HG03066 (cell line): ENCODE data around the gene SPECC1L.

Experiments used
- ATAC-seq: cut with Tn5 transposase; IDR thresholded peaks from one replicate; pipeline ENCODE4 v1.9.1; 2021; ENCODE audit warnings: low read depth; ENCODE audit not compliant: unreplicated experiment

The SPECC1L gene

DNA sequence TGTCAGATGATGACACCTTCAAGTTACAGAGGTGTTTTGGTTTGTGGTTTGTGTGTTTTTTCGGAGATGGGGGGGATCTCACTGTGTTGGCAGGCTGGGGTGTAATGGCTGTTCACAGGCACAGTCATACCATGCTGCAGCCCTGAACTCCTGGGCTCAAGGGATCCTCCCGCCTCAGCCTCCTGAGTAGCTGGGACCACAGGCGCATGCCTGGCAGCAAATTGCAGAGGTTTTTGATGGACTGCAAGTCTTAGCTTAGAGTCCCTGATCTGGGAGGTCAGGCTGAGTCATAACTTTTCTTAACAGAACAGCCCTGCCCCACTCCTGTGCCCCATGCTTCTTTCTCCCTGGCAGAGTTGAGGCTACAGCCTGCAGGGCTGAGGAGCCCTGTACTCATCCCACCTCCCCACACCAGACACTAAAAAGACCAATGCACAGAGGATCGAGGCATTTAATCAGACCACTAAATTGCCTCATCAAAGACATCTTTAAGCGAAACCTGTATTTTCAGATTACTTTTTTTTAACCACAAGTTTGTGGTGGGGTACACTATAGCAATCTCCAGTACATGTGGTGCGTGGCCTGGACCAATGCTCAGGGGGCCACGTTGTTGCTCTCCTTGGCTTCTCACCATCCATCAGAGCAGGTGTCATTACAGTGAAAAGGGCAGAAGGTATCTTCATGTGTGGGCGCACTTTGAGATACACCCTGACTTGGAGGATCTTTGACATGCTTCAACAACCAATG, 139.7 kb downstream of the SPECC1L start:
- ATAC-seq: no peak

GRCh38 chr22:24411256-24412004, 140.8 kb downstream of the SPECC1L start:
- ATAC-seq: no peak

GRCh38 chr22:24412274-24412673, 141.6 kb downstream of the SPECC1L start:
- ATAC-seq: no peak

- no peak for ATAC-seq
These were observed 142.6 kb downstream of the SPECC1L start for GRCh38 chr22:24413271-24413670.

- ATAC-seq: no peak
These were observed 143.2 kb downstream of the SPECC1L start for GRCh38 chr22:24413736-24414385.

- ATAC-seq: no peak
These were observed 143.9 kb downstream of the SPECC1L start for GRCh38 chr22:24414523-24414922.

DNA sequence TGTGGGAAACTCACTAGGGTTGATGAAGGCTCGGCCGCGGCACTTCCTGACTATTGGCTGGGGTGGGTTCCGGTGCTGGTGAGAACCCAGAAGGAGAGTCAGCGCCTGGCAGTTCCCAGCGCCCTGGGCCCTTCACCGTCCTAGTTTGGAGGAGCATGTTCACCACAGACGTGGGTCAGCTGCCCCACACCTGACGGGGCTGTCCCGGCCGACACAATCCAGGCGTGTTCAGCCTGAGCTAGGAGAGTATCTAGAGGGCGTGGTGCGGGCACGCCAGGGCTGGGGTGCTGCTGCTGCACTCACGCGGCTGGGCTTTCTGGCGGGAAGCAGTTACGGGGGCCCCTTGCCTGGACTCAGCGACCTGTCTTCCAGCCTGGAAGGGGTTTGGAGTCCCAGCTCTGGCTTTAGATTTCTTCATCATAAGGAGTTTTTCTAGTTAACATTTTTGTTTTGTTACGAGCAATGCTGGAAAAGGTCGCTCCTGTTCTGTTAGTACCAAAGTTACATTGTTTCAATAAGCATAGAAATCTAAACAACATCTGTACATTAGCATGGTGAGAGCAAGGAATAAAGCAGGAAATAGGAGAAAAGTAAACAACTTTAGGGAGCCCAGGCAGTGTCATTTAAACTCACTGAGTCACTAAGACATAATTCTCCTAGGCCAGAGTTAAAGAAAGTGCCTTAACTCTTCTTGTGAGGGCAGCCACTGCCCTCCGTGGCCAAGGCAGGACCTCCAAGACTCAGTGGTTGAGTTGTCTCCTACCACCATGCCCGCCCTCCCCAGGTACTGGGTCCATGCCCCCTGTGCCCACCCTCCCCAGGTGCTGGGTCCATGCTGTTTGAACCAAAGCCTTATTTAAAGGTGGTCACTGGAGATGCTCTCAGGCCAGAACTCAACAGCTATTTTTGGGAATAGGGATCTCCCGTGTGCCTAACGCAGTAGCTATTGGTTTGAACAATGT, 144.6 kb downstream of the SPECC1L start:
- ATAC-seq: no peak

DNA sequence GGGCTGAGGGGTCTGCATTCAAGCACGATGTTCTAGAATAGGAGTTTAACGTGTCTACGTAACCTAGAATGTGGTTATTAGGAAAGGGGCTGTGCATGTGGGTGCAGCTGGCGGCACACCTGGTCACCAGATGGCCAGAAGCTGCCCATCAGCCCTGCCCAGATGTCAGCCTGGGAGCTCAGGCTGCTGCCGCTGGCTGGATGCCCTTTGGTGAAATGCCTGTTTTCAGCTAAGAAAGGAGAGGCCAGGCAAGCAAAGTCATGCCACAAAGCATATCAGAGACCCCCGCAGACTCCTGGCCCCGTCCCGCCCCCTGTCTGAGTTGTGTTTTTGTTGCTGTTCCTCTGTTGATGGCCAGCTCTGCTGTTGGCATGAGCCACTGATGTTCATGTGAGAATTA, 145.5 kb downstream of the SPECC1L start:
- ATAC-seq: no peak

DNA sequence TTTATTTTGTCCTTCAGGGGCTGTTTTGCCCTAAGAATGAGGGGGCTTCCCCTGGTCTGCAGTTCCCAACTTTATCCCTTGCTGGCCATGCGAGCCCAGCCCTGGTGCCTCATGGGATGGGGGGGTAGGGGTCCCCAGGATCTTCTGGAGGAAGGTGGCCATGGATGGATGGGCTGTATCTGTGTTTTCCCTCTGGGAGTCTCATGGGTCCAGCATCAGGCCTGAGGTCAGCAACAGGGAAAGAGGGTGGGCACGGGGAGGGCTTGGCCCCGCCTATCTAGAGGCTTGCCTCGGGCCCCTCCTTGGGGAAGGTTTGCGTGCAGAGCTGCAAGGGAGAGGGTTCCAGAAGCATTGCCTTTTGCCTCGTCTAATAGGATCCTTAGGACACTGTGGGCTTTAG, 146.0 kb downstream of the SPECC1L start:
- ATAC-seq: no peak

DNA sequence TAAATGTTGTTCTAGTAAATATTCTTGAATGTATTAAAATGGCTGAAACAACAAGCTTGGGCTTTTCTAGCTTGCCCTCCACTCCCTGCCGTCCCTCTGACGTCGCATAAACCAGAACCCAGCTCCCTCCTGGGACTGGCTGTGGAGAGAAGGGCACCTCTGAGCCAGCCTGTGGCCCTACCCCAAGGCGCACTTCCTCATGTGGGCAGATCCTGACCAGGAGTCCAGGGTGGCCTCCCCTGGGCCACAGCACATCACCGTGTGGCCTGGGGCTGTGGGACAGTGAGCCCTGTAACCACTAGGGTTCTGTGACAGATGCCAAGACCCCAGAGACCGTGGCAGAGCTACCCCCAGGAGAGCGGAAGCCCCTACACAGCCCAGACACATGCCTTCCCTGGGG, 146.6 kb downstream of the SPECC1L start:
- no peak for ATAC-seq

DNA sequence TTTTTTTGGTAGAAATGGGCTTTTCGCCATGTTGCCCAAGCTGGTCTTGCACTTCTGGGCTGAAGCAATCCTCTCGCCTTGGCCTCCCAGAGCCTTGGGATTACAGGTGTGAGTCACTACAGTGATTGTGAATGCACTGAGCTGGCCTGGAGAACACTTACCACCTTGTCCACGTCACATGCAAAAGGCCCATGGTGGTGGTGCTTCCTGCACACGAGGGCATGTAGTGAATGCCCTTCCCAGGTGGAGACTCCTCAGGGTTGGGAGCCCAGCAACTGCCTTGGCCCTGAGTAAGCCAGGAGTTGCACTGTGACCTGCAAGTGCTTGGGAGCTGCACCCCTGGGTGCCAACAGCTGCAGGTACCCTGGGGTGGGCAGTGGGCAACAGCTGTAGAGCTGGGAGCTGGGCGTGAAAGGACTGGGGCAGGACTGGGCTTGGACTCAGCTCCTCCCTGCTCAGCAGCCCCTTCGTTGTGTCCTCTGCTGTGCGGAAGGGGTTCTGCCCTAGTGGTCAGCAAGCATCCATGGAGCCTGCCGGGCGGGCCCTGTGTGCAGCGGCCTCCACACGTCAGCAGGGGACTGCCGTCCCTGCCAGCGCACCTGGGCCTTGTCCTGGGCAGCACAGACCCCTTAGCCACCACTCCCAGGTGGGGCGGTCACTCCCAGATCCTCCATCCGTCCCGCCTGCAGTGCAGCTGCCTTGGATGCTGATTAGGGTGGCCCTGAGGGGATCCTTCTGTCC, 147.4 kb downstream of the SPECC1L start:
- no peak for ATAC-seq

DNA sequence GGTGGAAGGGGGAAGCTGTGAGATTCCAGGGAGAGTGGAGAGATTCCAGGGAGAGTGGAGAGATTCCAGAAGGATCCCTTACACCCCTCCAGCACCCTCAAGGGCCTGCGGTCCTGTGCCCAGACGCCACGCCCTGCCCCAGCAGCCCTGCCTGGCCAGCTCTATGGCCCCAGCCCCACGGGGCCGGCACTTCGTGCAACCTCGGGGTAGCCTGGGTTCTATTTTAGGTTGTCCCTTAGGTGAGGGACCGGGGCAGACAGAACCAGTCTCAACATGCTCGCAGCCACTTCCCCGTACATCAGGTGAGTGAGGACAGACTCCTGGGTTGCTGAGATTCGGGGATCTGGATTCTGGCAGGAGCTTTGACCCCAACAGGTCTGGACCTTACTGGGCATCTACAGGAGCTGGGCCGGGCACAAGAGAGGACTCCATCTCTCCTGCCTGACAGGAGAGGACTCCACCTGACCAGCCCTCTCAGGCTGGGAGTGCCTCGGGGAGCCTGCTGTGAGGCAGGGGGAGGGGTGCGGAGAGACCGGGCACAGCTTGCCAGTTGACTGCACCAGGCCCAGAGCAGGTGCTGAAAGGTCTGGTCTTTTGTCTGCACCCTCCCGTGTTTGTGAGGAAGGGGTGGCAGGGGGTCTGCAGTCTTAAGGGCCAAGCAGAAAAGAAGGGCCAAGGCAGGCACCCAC, 148.3 kb downstream of the SPECC1L start:
- ATAC-seq: no peak

DNA sequence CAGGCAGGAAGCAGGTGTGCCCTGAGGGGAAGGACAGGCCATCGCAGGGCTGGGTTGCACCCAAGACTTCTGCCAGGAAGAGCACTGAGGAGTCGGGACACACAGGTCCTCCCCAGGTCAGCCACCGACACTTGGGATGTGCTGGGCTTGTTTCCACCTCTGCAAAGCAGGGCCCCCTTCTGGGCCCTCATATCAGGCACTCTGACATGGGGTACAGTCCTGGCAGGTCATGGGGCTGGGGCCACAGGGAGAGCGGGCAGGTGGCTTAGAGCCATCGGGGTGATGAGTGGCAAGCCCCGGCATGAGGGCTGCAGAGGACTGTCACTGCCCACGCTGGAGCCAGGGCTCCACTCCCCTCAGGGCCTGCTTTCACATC, 148.8 kb downstream of the SPECC1L start:
- ATAC-seq: no peak

- ATAC-seq: no peak
These were observed 149.7 kb downstream of the SPECC1L start for GRCh38 chr22:24420072-24420976.

DNA sequence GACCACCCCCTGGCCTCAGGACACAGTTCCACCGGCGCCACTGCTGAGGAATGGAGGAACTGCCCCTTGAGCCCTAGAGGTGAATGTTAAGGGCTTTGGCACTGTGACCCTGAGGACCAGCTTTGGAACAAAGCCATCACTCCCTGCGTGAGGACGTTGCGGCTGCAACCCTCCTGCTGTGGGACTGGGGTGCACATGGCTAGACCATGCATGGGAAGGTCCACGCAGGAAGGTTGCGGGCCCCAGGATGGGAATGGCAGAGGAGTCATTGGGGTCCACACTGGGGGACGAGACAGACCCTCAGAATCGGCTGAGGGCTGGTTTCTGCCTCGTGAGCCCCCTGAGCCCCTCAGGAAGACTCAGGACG, 150.3 kb downstream of the SPECC1L start:
- ATAC-seq: no peak

- no peak for ATAC-seq
These were observed 150.8 kb downstream of the SPECC1L start for GRCh38 chr22:24421428-24421931.

DNA sequence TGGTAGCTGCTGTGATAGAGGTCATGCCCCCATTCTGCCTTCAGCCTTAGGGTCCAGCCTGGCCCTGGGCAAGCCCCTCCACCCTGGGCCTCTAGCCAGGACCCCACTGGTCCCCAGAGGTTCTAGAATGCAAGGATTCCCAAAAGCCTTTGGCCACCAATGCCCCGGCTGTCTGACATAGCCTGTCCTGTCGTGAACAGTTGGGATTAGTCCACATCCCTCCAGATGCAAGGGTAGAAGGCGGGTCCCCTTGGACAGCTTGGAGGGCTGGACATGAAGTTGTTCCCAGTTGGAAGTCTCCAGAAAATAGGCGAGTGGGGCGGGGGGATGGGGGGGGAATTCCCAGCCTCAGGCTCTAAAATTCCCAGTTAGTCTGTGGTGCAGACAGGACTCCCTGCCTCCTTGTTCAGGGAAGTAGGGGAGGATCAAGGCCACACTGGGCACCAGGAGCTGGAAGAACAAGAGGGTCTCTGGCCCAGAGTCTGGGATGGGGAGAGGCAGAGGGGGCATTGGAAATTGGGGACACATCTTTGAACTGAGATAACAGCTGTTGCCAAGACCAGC, 151.6 kb downstream of the SPECC1L start:
- no peak for ATAC-seq

DNA sequence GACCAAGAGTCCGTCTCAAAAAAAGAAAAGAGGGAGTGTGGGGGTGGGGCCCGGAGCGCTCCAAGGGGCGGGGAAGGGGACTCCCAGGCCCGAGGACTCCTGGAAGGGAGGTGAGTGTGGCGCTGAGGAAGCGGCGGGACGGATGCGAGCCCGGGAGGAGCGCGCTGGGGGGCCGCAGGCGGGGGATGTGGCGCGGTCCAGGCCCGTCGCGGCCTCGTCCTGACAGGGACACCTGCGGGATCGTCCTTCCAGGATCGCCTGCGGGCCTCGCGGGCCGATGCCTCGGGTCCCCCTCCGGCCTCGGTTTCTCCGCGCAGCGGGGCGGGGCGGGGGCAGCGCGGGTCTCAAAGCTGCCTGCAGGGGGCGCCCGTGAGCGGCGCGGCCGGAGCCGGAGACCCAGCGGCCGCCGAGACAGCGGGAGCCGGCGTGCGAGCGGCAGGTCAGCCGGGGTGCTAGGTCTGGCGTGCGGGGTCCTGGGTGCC, 152.9 kb downstream of the SPECC1L start:
- no peak for ATAC-seq
